H1 (cell line): ENCODE data around the gene RREB1. TPM values are rescaled to one million over a fixed set of nuclear protein-coding genes. Genes with fewer than 3 reads are reported as not detected.

Source experiments
- KDM4A ChIP-seq: IDR thresholded peaks from one replicate; pipeline ENCODE4 v1.7.1; 2012; ENCODE audit warnings: low read depth, mild to moderate bottlenecking, moderate library complexity, low read length, inconsistent platforms; ENCODE audit not compliant: severe bottlenecking
- MAFK ChIP-seq: IDR thresholded peaks from 2 replicates; pipeline ENCODE4 v1.6.1; 2012; ENCODE audit warnings: low read depth, mild to moderate bottlenecking, improper control_type of control experiment, low read length
- NANOG ChIP-seq: IDR thresholded peaks from 2 replicates; pipeline ENCODE4 v1.6.1; 2011; ENCODE audit warnings: low read length, low read depth, mild to moderate bottlenecking, inconsistent platforms; ENCODE audit not compliant: insufficient read depth, poor library complexity, severe bottlenecking
- PHF8 ChIP-seq: fragments of 200-600 bp; sonication (generic); conservative IDR thresholded peaks from 2 replicates; pipeline ENCODE4 v1.7.1; 2012; ENCODE audit warnings: low read depth, mild to moderate bottlenecking, inconsistent platforms, low read length, moderate library complexity
- SP1 ChIP-seq: IDR thresholded peaks from 2 replicates; pipeline ENCODE4 v1.6.1; 2011; ENCODE audit warnings: low read depth, low read length
- TAF7 ChIP-seq: optimal IDR thresholded peaks from 2 replicates; pipeline ENCODE3; 2011; ENCODE audit warnings: low read depth, mild to moderate bottlenecking, inconsistent platforms, low read length, moderate library complexity, borderline replicate concordance
- USF2 ChIP-seq: IDR thresholded peaks from 2 replicates; pipeline ENCODE4 v1.6.1; 2011; ENCODE audit warnings: low read length, improper control_type of control experiment
- polyA plus RNA-seq, 7 experiments: library from polyadenylated mRNA; depleted of rRNA in 3 of 7; stranded (reverse) in 5 of 7; unstranded in 2 of 7; fragments of >200 nt in 5 of 7; fragments of 200-250 nt in 2 of 7; gene quantifications; 1 replicate in 5 of 7; 2 replicates in 1 of 7; 4 replicates in 1 of 7; pipeline versions ENCODE4 v1.2.1 to v1.2.3, GENCODE V29; 2011 to 2013; ENCODE audit warnings: missing spikeins in 2 of 7, mixed read lengths in 2 of 7
- total RNA-seq: library from RNA; stranded (reverse); fragmentation: NEBNext Ultra II Directional; extraction: Animal tissue kit (Norgen Biotek cat#: 25700); gene quantifications from 2 replicates; pipeline ENCODE4 v1.2.1, GENCODE V29; 2021
- TF ChIP-seq, protein P1 (sequence below): fragments of 300-600 bp; sonication (generic); IDR thresholded peaks from 2 replicates; pipeline ENCODE4 v1.7.1; 2012; ENCODE audit warnings: low read length, moderate library complexity, mild to moderate bottlenecking, inconsistent platforms; ENCODE audit not compliant: insufficient replicate concordance
- TF ChIP-seq, protein P2 (sequence below): IDR thresholded peaks from 2 replicates; pipeline ENCODE4 v1.6.1; 2011; ENCODE audit warnings: low read depth, mild to moderate bottlenecking, low read length; ENCODE audit not compliant: insufficient read depth

Gene RREB1
- total and polyA plus RNA-seq, 2 of the 8 experiments (the other 6 are each of a cell fraction or from before 2014, with no cell fraction given) = 3.9 to 34.7 TPM

GRCh38 chr6:7295916-7296315, 188.2 kb downstream of the RREB1 start (continued):
- TF ChIP-seq, protein P1, sequence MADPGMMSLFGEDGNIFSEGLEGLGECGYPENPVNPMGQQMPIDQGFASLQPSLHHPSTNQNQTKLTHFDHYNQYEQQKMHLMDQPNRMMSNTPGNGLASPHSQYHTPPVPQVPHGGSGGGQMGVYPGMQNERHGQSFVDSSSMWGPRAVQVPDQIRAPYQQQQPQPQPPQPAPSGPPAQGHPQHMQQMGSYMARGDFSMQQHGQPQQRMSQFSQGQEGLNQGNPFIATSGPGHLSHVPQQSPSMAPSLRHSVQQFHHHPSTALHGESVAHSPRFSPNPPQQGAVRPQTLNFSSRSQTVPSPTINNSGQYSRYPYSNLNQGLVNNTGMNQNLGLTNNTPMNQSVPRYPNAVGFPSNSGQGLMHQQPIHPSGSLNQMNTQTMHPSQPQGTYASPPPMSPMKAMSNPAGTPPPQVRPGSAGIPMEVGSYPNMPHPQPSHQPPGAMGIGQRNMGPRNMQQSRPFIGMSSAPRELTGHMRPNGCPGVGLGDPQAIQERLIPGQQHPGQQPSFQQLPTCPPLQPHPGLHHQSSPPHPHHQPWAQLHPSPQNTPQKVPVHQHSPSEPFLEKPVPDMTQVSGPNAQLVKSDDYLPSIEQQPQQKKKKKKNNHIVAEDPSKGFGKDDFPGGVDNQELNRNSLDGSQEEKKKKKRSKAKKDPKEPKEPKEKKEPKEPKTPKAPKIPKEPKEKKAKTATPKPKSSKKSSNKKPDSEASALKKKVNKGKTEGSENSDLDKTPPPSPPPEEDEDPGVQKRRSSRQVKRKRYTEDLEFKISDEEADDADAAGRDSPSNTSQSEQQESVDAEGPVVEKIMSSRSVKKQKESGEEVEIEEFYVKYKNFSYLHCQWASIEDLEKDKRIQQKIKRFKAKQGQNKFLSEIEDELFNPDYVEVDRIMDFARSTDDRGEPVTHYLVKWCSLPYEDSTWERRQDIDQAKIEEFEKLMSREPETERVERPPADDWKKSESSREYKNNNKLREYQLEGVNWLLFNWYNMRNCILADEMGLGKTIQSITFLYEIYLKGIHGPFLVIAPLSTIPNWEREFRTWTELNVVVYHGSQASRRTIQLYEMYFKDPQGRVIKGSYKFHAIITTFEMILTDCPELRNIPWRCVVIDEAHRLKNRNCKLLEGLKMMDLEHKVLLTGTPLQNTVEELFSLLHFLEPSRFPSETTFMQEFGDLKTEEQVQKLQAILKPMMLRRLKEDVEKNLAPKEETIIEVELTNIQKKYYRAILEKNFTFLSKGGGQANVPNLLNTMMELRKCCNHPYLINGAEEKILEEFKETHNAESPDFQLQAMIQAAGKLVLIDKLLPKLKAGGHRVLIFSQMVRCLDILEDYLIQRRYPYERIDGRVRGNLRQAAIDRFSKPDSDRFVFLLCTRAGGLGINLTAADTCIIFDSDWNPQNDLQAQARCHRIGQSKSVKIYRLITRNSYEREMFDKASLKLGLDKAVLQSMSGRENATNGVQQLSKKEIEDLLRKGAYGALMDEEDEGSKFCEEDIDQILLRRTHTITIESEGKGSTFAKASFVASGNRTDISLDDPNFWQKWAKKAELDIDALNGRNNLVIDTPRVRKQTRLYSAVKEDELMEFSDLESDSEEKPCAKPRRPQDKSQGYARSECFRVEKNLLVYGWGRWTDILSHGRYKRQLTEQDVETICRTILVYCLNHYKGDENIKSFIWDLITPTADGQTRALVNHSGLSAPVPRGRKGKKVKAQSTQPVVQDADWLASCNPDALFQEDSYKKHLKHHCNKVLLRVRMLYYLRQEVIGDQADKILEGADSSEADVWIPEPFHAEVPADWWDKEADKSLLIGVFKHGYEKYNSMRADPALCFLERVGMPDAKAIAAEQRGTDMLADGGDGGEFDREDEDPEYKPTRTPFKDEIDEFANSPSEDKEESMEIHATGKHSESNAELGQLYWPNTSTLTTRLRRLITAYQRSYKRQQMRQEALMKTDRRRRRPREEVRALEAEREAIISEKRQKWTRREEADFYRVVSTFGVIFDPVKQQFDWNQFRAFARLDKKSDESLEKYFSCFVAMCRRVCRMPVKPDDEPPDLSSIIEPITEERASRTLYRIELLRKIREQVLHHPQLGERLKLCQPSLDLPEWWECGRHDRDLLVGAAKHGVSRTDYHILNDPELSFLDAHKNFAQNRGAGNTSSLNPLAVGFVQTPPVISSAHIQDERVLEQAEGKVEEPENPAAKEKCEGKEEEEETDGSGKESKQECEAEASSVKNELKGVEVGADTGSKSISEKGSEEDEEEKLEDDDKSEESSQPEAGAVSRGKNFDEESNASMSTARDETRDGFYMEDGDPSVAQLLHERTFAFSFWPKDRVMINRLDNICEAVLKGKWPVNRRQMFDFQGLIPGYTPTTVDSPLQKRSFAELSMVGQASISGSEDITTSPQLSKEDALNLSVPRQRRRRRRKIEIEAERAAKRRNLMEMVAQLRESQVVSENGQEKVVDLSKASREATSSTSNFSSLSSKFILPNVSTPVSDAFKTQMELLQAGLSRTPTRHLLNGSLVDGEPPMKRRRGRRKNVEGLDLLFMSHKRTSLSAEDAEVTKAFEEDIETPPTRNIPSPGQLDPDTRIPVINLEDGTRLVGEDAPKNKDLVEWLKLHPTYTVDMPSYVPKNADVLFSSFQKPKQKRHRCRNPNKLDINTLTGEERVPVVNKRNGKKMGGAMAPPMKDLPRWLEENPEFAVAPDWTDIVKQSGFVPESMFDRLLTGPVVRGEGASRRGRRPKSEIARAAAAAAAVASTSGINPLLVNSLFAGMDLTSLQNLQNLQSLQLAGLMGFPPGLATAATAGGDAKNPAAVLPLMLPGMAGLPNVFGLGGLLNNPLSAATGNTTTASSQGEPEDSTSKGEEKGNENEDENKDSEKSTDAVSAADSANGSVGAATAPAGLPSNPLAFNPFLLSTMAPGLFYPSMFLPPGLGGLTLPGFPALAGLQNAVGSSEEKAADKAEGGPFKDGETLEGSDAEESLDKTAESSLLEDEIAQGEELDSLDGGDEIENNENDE = no peak
- TF ChIP-seq KDM4A = no peak
- no peak for TF ChIP-seq SP1
- no peak for TF ChIP-seq PHF8
- TF ChIP-seq, protein P2, sequence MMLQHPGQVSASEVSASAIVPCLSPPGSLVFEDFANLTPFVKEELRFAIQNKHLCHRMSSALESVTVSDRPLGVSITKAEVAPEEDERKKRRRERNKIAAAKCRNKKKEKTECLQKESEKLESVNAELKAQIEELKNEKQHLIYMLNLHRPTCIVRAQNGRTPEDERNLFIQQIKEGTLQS = no peak
- TF ChIP-seq MAFK = no peak
- no peak for TF ChIP-seq NANOG
- no peak for TF ChIP-seq USF2
- no peak for TF ChIP-seq TAF7
